Measurements from ENCODE around the gene THEMIS2. TPM values are rescaled to one million over a fixed set of nuclear protein-coding genes. Genes with fewer than 3 reads are reported as not detected.

Gene THEMIS2
- total RNA-seq, 1 donor from 2014 or later = 21.9 TPM

DNA sequence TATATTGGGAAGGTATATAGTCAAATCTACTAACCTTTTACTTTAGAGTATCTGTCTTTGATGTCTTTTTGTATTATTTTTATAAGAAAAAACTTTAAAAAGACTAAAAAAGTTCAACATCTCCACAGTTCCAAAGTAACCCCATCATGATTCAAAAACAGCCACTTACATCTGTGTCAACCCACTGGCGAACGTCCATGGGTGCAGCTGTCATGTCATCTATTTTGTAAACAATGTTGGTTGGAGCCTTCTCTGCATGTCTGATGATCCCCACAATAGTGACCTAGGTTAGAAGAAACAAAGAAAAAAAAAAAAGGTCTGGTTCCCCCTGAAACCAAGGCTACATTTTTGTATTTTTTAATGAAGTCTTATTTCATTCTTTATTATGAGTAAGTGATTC is 34.4 kb downstream of the THEMIS2 start:
- H3K9me3 ChIP-seq = no peaks in the 10 kb centered on the region
- DNase-seq (ENCODE audit: extremely low spot score in 2 of 2) = no peak
- H3K36me3 ChIP-seq = peaks cover 0 to 55% of the 10 kb centered on the region in 2 donors
- TF ChIP-seq, protein P1, sequence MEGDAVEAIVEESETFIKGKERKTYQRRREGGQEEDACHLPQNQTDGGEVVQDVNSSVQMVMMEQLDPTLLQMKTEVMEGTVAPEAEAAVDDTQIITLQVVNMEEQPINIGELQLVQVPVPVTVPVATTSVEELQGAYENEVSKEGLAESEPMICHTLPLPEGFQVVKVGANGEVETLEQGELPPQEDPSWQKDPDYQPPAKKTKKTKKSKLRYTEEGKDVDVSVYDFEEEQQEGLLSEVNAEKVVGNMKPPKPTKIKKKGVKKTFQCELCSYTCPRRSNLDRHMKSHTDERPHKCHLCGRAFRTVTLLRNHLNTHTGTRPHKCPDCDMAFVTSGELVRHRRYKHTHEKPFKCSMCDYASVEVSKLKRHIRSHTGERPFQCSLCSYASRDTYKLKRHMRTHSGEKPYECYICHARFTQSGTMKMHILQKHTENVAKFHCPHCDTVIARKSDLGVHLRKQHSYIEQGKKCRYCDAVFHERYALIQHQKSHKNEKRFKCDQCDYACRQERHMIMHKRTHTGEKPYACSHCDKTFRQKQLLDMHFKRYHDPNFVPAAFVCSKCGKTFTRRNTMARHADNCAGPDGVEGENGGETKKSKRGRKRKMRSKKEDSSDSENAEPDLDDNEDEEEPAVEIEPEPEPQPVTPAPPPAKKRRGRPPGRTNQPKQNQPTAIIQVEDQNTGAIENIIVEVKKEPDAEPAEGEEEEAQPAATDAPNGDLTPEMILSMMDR (IDR thresholded peaks at IDR 0.05) = no peak
- no peak for TF ChIP-seq POLR2A (IDR thresholded peaks at IDR 0.05)
- no peak for TF ChIP-seq POLR2AphosphoS5 (IDR thresholded peaks at IDR 0.05; ENCODE audit: insufficient read depth in 1 of 2, low read depth in 1 of 2)
- H3K27ac ChIP-seq = no peak overlapping the region
- H3K4me1 ChIP-seq = no peaks in the 10 kb centered on the region
- H3K27me3 ChIP-seq = no peaks in the 10 kb centered on the region
- intact Hi-C loops (cut with DNase I) = no loop called here
- no peak overlapping the region for H3K4me3 ChIP-seq

DNA sequence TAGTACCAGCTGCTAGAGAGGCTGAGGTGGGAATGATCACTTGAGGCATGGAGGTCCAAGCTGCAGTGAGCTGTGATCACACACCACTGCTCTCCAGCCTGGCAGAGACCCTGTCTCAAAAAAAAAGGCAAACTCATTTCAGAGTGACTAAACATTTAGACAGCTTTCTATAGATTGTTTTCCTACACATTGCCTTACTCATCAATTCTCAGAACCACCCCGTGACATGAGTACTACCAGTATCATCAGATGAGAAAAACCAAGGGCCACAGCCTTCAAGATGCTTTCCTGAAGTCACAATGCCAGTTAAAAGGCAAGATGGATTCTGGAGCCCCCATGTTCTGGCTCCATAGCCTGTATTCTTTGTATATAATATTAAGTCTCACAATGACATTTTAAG is 40.1 kb downstream of the THEMIS2 start:
- TF ChIP-seq, protein P1 (IDR thresholded peaks at IDR 0.05) = no peak
- TF ChIP-seq POLR2AphosphoS5 (IDR thresholded peaks at IDR 0.05; ENCODE audit: insufficient read depth in 1 of 2, low read depth in 1 of 2) (no peak), POLR2A (IDR thresholded peaks at IDR 0.05) (no peak)
- no peak for DNase-seq (ENCODE audit: extremely low spot score in 2 of 2)
- no peak overlapping the region for H3K4me3 ChIP-seq
- no peak overlapping the region for H3K27ac ChIP-seq
- H3K9me3 ChIP-seq = no peaks in the 10 kb centered on the region
- peaks cover 8% of the 10 kb centered on the region for H3K4me1 ChIP-seq
- no peaks in the 10 kb centered on the region for H3K27me3 ChIP-seq
- intact Hi-C loops (cut with DNase I) = no loop called here
- H3K36me3 ChIP-seq = peaks cover 0 to 18% of the 10 kb centered on the region in 2 donors

DNA sequence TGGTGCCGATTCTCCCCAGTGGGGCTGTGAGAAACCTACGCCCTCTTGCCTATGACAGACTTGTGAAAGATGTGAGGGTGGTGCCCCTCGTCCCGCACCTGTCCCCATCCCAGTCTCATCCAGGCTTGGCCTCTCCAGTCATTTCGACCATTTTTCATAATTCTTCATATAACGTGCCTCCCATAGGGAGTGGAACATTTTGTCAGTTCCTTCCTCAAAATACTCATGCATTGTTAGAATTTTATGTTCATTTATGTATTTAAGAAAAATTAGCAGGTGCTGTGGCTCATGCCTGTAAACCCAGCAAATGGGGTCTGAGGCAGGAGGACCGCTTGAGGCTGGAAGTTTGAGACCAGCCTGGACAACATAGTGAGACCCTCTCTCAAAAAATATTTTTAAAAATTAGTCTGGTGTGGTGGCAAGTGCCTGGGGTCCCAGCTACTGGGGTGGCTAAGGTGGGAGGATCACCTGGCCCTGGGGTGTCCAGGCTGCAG is 42.8 kb downstream of the THEMIS2 start:
- H3K36me3 ChIP-seq = peaks cover 0 to 10% of the 10 kb centered on the region in 2 donors
- DNase-seq (ENCODE audit: extremely low spot score in 2 of 2) = no peak
- intact Hi-C loops (cut with DNase I) = no loop called here
- H3K4me1 ChIP-seq = peaks cover 8% of the 10 kb centered on the region
- H3K27ac ChIP-seq = peak overlapping the region; percentile 78
- no peaks in the 10 kb centered on the region for H3K27me3 ChIP-seq
- TF ChIP-seq POLR2A (IDR thresholded peaks at IDR 0.05) (no peak), POLR2AphosphoS5 (IDR thresholded peaks at IDR 0.05; ENCODE audit: insufficient read depth in 1 of 2, low read depth in 1 of 2) (no peak)
- TF ChIP-seq, protein P1 (IDR thresholded peaks at IDR 0.05) = no peak
- peak overlapping the region; percentile 76 to 77 for H3K4me3 ChIP-seq
- no peaks in the 10 kb centered on the region for H3K9me3 ChIP-seq

DNA sequence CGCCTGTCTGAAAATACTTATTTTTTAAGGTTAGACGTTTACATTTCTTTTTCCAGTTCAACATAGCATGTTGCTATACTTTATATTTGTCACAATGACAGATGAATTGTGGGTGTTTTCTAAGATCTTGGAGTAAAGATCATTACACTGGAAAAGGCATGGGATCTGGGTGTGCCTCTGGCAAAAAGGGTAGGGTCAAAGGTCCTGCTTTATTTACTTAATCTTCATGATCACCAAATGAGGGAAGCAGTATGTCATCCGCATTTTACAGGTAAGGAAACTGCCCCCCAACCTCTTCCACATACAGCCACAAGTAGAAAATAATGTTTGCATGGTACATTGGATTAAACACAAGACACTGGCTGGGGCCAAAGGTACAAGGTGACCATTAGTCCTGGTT is 49.9 kb downstream of the THEMIS2 start:
- H3K4me3 ChIP-seq = no peak overlapping the region
- intact Hi-C loops (cut with DNase I) = no loop called here
- no peak overlapping the region for H3K27ac ChIP-seq
- no peaks in the 10 kb centered on the region for H3K36me3 ChIP-seq
- no peak for DNase-seq (ENCODE audit: extremely low spot score in 2 of 2)
- H3K9me3 ChIP-seq = no peaks in the 10 kb centered on the region
- no peaks in the 10 kb centered on the region for H3K4me1 ChIP-seq
- H3K27me3 ChIP-seq = no peaks in the 10 kb centered on the region
- TF ChIP-seq POLR2A (IDR thresholded peaks at IDR 0.05) = no peak
- TF ChIP-seq POLR2AphosphoS5 (IDR thresholded peaks at IDR 0.05; ENCODE audit: insufficient read depth in 1 of 2, low read depth in 1 of 2) = no peak
- TF ChIP-seq, protein P1 (IDR thresholded peaks at IDR 0.05) = no peak

DNA sequence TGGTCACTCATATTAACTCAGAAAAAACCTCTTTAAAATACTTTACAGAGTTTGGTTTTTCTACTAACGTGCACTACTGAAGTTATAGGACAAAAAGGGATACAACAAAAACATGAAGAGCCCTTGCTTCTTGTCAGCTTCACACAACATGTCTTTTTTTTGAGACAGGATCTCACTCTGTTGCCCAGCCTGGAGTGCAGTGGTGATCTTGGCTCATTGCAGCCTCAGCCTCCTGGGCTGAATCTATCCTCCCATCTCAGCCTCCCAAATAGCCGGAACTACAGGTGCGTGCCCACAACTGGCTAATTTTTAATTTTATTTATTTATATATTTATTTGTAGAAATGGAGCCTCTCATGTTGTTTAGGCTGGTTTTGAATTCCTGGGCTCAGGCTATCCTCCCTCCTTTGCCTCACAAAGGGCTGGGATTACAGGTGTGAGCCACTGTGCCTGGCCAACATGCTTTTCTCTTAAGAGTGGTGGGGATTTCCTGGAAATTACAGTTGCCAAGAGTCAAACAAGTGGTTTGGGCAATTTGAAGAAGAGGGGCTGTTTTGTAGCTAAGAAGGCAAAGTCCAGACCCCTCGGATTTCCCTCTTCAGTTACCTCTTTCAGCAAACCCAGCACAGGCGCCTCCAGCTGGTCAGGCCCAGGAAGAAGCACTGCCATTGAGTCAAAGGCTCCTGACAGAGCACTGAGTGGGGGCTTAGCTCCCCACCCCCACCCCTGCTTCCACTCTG is 56.0 kb downstream of the THEMIS2 start:
- Histone ChIP-seq H3K36me3 (no peaks in the 10 kb centered on the region), H3K27me3 (no peaks in the 10 kb centered on the region), H3K4me1 (no peaks in the 10 kb centered on the region), H3K27ac (no peak overlapping the region), H3K9me3 (no peaks in the 10 kb centered on the region), H3K4me3 (no peak overlapping the region)
- TF ChIP-seq POLR2A (IDR thresholded peaks at IDR 0.05) = no peak
- TF ChIP-seq, protein P1 (IDR thresholded peaks at IDR 0.05) = no peak
- no peak for TF ChIP-seq POLR2AphosphoS5 (IDR thresholded peaks at IDR 0.05; ENCODE audit: insufficient read depth in 1 of 2, low read depth in 1 of 2)
- intact Hi-C loops (cut with DNase I) = no loop called here
- DNase-seq (ENCODE audit: extremely low spot score in 2 of 2) = no peak

All from vagina (tissue), 2 donors.